HG03066 (cell line): Measurements from ENCODE around the gene ELF2.
"Not testable (repeated sequence)": the region's sequence is repeated elsewhere in the genome, so short reads cannot be mapped to it uniquely, and the experiment has no call there.

Experiments used
- ATAC-seq: cut with Tn5 transposase; IDR thresholded peaks from one replicate; pipeline ENCODE4 v1.9.1; 2021; ENCODE audit warnings: low read depth; ENCODE audit not compliant: unreplicated experiment

The ELF2 gene

GRCh38 chr4:139177049-139177868, at the start of gene ELF2:
TSS of gene ELF2 (minus strand) at chr4:139177218. CDS start at chr4:139137701, 39,517 bp downstream.
- peak; percentile 37 for ATAC-seq

GRCh38 chr4:139223682-139224317, 46.8 kb upstream of the ELF2 start:
- no peak for ATAC-seq

GRCh38 chr4:139222215-139222614, 45.2 kb upstream of the ELF2 start:
- no peak for ATAC-seq

GRCh38 chr4:139221687-139222086, 44.7 kb upstream of the ELF2 start:
- no peak for ATAC-seq

GRCh38 chr4:139219450-139220055, 42.5 kb upstream of the ELF2 start:
- ATAC-seq: no peak

- ATAC-seq: peak; percentile 99
These were observed 37.1 kb upstream of the ELF2 start for GRCh38 chr4:139214039-139214534.

- ATAC-seq: not testable (repeated sequence)
These were observed 36.6 kb upstream of the ELF2 start for GRCh38 chr4:139213633-139214032.

- ATAC-seq: no peak
These were observed 35.9 kb upstream of the ELF2 start for GRCh38 chr4:139212900-139213299.

- ATAC-seq: no peak
These were observed 33.5 kb upstream of the ELF2 start for GRCh38 chr4:139210486-139210885.

- ATAC-seq: no peak
These were observed 32.5 kb upstream of the ELF2 start for GRCh38 chr4:139209470-139210063.

- ATAC-seq: no peak
These were observed 31.5 kb upstream of the ELF2 start for GRCh38 chr4:139208404-139208945.

- no peak for ATAC-seq
These were observed 30.9 kb upstream of the ELF2 start for GRCh38 chr4:139207873-139208403.

GRCh38 chr4:139207247-139207646, 30.2 kb upstream of the ELF2 start:
- no peak for ATAC-seq

GRCh38 chr4:139202991-139203390, 26.0 kb upstream of the ELF2 start:
- no peak for ATAC-seq

- no peak for ATAC-seq
These were observed 23.5 kb upstream of the ELF2 start for GRCh38 chr4:139200506-139200905.

GRCh38 chr4:139200102-139200501, 23.1 kb upstream of the ELF2 start:
- no peak for ATAC-seq

GRCh38 chr4:139197214-139197613, 20.2 kb upstream of the ELF2 start:
- not testable (repeated sequence) for ATAC-seq

- no peak for ATAC-seq
These were observed 19.4 kb upstream of the ELF2 start for GRCh38 chr4:139196462-139196861.

- no peak for ATAC-seq
These were observed 14.4 kb upstream of the ELF2 start for GRCh38 chr4:139191373-139191772.

GRCh38 chr4:139189972-139190371, 13.0 kb upstream of the ELF2 start:
- no peak for ATAC-seq

- no peak for ATAC-seq
These were observed 12.4 kb upstream of the ELF2 start for GRCh38 chr4:139189417-139189749.
